ENCODE data around the gene DGLUCY.

The DGLUCY gene

GRCh38 chr14:91272341-91273272 lies 158.7 kb downstream of the DGLUCY start:
- Histone ChIP-seq H2AFZ (ENCODE audit: low read depth) (no peak overlapping the region), H3K27ac (no peak overlapping the region)
- TF ChIP-seq CTCF (conservative IDR thresholded peaks at IDR 0.05; ENCODE audit: low read depth, low read length): no peak

GRCh38 chr14:91273273-91273884 lies 159.5 kb downstream of the DGLUCY start:
- no peaks in the 10 kb centered on the region for H3K27me3 ChIP-seq (ENCODE audit: insufficient read depth, low read depth)
- no peak overlapping the region for H2AFZ ChIP-seq (ENCODE audit: low read depth)
- TF ChIP-seq CTCF (conservative IDR thresholded peaks at IDR 0.05; ENCODE audit: low read depth, low read length): no peak
- H3K79me2 ChIP-seq (ENCODE audit: insufficient read depth, low read depth): no peaks in the 10 kb centered on the region
- H4K20me1 ChIP-seq (ENCODE audit: insufficient read depth): no peaks in the 10 kb centered on the region
- no peak overlapping the region for H3K4me2 ChIP-seq
- H3K27ac ChIP-seq: no peak overlapping the region
- H3K36me3 ChIP-seq (ENCODE audit: insufficient read depth): no peaks in the 10 kb centered on the region
- no peak overlapping the region for H3K4me3 ChIP-seq (IDR thresholded peaks at IDR 0.05; ENCODE audit: insufficient read depth, low read depth, low read length)
- peaks cover 8% of the 10 kb centered on the region for H3K4me1 ChIP-seq (ENCODE audit: low read depth, poor library complexity, severe bottlenecking)
- no peak overlapping the region for H3K9ac ChIP-seq

More at GRCh38 chr14:91272341-91273272, 158.7 kb downstream of the DGLUCY start:
- Histone ChIP-seq H4K20me1 (ENCODE audit: insufficient read depth) (no peaks in the 10 kb centered on the region), H3K79me2 (ENCODE audit: insufficient read depth, low read depth) (no peaks in the 10 kb centered on the region), H3K4me1 (ENCODE audit: low read depth, poor library complexity, severe bottlenecking) (peaks cover 8% of the 10 kb centered on the region), H3K4me3 (IDR thresholded peaks at IDR 0.05; ENCODE audit: insufficient read depth, low read depth, low read length) (no peak overlapping the region), H3K27me3 (ENCODE audit: insufficient read depth, low read depth) (no peaks in the 10 kb centered on the region), H3K9ac (no peak overlapping the region), H3K36me3 (ENCODE audit: insufficient read depth) (no peaks in the 10 kb centered on the region), H3K4me2 (no peak overlapping the region)

DNA sequence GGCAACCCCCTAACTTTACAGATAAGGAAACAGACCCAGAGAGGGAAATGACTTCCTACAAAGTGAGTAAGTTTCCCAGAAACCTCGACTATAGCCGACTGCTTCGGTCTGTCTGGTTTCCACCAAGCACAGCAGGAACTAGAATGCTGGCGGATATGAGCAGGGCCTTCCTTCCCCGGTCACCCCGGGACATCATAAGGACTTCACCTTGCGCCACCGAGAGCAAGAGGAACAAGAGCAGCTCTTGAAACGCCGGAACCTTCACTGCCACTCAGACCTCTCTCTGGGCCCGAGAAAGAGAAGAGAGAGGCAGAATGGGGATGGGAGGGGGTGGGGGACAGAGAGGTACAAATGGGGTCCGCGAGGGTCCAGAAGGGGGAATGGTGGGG lies 160.0 kb downstream of the DGLUCY start:
- no peaks in the 10 kb centered on the region for H4K20me1 ChIP-seq (ENCODE audit: insufficient read depth)
- no peak overlapping the region for H2AFZ ChIP-seq (ENCODE audit: low read depth)
- H3K27me3 ChIP-seq (ENCODE audit: insufficient read depth, low read depth): no peaks in the 10 kb centered on the region
- H3K4me2 ChIP-seq: no peak overlapping the region
- H3K36me3 ChIP-seq (ENCODE audit: insufficient read depth): no peaks in the 10 kb centered on the region
- no peak for TF ChIP-seq CTCF (conservative IDR thresholded peaks at IDR 0.05; ENCODE audit: low read depth, low read length)
- H3K4me1 ChIP-seq (ENCODE audit: low read depth, poor library complexity, severe bottlenecking): peaks cover 8% of the 10 kb centered on the region
- H3K9ac ChIP-seq: no peak overlapping the region
- no peak overlapping the region for H3K27ac ChIP-seq
- no peaks in the 10 kb centered on the region for H3K79me2 ChIP-seq (ENCODE audit: insufficient read depth, low read depth)
- H3K4me3 ChIP-seq (IDR thresholded peaks at IDR 0.05; ENCODE audit: insufficient read depth, low read depth, low read length): no peak overlapping the region

DNA sequence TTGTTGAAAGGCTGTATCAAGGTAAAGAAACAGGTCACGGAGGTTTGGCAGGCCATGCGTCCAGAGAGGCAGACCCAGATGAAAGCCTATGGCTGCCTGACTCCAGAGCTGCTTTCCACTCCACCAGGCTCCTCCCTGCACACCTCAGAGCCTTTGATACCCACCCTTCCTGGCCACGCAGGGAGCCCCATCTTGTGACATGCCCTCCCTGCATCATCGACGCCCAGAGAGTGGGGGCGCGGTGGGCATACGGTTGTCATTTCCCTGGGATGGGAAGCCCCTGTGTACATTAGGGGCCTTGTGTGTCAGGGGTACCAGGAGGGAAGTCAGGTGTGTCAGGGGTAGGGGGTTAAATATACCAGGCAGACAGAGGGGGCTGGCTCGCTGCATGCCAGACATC lies 160.9 kb downstream of the DGLUCY start:
- no peak overlapping the region for H3K4me2 ChIP-seq
- no peaks in the 10 kb centered on the region for H3K79me2 ChIP-seq (ENCODE audit: insufficient read depth, low read depth)
- peaks cover 8% of the 10 kb centered on the region for H3K4me1 ChIP-seq (ENCODE audit: low read depth, poor library complexity, severe bottlenecking)
- H3K4me3 ChIP-seq (IDR thresholded peaks at IDR 0.05; ENCODE audit: insufficient read depth, low read depth, low read length): no peak overlapping the region
- H3K27me3 ChIP-seq (ENCODE audit: insufficient read depth, low read depth): no peaks in the 10 kb centered on the region
- no peak for TF ChIP-seq CTCF (conservative IDR thresholded peaks at IDR 0.05; ENCODE audit: low read depth, low read length)
- no peak overlapping the region for H2AFZ ChIP-seq (ENCODE audit: low read depth)
- no peaks in the 10 kb centered on the region for H4K20me1 ChIP-seq (ENCODE audit: insufficient read depth)
- H3K27ac ChIP-seq: no peak overlapping the region
- no peaks in the 10 kb centered on the region for H3K36me3 ChIP-seq (ENCODE audit: insufficient read depth)
- H3K9ac ChIP-seq: no peak overlapping the region

All from KMS-11 (cell line).